Renal cortical epithelial cell (primary cell): ENCODE data around the gene CDKN1C. TPM values are rescaled to one million over a fixed set of nuclear protein-coding genes. Genes with fewer than 3 reads are reported as not detected.

Experiments
- DNase-seq: peaks from one replicate; pipeline ENCODE4 v3.0.0-alpha.2; 2011; ENCODE audit warnings: low read depth
- total RNA-seq: library from RNA; depleted of rRNA; stranded (reverse); fragments of >200 nt; gene quantifications from 2 replicates; pipeline ENCODE4 v1.2.3, GENCODE V29; 2014

The CDKN1C gene
- total RNA-seq, 1 donor from 2014 or later, result 25.3 TPM

DNA sequence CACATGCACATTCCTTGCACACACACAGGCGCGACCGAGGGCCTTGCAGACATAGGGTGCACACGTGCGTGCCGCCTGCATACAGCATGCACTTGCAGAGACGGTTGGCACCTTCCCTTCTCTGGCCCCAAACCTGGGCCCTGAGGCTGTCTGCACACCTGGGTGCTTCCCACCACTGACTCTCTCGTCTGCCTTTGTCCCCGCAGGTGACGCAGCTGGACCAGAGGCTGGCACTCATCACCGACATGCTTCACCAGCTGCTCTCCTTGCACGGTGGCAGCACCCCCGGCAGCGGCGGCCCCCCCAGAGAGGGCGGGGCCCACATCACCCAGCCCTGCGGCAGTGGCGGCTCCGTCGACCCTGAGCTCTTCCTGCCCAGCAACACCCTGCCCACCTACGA lies 38.0 kb downstream of the CDKN1C start:
- no peak for DNase-seq

DNA sequence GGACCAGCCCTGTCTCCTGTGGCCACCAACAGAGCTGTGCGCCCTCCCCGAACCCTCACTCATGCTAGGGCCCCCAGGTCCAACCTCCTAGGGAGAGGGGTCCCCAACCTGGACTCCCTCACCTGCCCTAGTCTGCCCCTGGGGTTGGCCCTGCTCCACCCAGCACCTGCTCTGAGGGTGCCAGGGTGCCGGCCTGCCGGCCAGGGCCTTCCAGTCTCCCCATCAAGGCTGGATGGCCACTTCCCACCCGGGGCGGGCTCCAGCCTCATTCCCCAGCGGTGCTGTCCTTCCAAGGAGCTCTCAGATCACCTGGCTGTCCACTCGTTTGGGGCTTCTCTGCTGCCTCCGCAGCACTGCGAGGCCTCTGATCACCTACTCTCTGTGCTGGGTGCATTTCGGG lies 39.1 kb downstream of the CDKN1C start:
- no peak for DNase-seq

DNA sequence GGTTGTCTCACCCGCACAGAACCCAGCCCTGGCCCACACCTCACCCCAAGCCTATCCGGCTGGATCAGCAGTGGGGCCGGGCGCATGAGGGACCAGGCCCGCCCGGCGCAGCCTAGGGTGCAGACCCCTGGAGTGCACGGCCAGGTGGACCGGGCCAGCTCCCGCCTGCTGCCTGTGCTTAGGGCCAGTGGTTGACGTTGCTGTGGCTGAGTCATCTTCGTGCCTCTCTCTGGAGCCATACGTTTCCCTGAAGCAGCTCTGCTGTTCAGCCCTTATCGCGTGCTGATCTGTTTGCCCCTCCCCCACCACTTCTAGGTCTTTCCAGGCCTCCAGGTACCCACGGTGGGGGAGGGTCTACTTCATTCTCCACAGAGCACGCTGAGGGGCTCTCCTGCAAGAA lies 39.5 kb downstream of the CDKN1C start:
- no peak for DNase-seq

DNA sequence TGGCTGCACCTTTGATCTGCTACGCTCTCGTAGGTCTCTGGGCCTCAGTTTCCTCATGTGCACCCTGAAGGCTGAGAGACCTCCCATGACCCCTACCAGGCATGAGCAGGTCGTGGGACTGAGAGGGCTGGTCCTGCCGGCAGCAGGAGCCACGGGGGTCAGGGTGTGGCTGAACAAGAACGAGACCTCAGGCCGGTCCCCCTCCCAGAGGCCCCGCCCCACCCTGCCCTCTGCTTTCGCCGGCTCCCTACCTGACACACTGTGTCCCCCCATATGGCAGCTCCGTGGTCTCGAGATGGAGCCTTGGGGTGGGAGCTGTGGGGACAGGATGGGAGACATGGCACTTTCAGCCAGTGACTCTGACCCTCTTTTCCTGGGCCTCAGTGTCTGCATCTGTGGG lies 40.6 kb downstream of the CDKN1C start:
- DNase-seq, result no peak

DNA sequence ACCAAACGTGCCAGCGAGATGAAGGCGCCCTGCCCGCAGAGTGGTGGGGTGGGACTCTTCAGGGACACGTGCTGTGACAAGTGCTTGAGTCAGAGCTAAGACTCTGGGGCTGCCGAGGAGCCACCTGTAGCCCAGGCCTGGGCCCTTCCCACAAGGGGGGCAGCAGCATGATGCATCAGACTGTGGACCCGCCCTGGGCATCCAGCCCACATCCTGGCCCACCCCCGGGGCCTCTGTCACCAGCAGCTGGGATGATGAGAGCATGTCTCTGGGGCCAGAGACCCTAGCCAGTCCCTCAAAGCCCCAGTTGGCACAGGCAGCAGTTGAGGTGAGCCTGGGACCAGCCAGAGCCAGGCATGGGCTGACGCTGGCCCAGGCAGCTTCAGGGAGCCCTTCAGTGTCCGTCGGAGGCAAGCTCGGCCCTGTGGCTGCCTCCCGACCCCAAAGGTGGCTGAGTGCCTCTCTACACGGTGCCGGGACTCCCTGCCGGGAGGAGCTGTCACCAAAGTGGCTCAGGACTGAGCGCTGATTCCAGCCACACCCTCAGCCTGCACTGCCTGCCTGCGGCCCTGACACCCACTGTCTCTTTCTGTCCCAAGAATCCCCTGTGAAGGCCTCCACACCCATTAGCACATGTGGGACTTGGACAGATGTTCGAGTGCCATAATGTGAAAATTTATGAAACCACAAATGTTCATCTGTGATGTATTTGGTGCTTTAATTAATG lies 41.3 kb downstream of the CDKN1C start:
- DNase-seq, result no peak

DNA sequence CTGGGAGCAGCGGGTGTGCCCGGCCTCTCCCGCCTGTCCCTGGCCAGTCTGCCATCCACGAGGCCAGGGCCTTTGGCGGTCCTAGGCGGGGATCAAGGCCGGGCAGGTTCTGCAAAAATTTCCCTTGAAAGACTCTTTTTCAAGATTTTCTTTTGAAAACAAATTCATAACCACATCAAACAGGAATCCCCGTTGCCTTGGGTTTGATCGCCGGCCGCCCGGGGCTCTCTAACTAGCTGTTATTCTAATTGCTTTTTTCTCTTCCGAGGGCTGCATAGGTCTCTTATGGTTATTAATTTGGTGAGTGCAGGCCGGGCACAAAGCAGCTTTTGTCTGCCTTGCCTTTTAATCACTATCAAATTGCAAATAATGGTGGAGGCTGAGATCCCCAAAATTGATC lies 42.0 kb downstream of the CDKN1C start:
- DNase-seq, result no peak

DNA sequence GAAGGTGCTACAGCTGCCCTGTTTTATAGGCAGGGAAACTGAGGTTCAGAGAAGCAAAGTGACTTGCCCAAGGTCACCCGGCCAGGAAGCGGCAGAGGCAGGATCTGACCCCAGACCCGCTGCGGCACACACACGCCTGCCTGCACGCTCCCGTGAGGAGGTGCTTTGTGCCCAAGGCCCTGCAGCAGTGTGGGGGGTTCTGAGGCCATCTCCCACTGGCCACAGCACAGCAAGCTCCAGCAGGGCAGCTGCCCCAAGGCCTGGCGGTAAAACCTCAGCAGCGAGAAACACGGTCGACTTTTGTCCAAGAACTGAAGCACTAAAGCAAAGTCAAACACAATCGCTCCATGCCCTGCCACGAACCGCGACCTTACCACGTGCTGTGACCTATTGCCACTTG lies 42.7 kb downstream of the CDKN1C start:
- no peak for DNase-seq

DNA sequence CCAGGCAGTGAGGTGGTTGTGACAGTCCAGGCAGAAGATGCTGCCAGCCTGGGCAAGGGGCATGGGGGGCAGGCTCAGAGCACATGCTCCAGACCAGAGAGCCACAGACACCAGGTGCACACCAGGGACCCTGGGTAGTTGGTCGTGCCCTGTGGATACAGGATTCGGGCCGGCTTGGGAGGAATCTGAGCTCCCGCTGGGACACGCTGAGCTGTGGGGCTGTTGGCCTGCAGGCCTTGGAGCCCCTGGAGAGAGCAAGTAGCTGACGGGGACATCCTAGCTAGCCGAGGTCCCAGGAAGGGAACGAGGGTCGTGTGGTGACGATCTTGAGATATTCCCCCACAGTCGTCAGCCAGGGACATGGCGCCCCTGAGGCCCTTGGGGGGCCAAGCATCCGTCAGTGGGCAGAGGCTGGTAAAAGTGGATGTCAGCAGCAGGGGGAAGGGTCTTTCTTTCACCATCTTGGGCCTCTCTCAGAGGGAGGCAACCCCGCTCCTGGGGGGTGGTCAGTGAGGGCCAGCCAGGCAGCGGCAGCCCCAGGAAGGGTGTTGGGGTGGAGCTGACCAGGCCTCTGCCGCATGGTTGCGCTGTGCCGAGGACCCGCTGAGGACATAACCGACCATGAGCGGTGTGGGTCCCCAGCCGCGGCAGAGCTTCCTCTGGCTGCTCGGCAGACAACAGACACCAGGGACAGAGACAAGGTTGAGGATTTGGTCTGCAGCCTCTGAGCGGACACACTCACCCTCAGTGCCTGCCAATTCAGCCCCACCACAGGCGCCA lies 44.0 kb downstream of the CDKN1C start:
- no peak for DNase-seq

DNA sequence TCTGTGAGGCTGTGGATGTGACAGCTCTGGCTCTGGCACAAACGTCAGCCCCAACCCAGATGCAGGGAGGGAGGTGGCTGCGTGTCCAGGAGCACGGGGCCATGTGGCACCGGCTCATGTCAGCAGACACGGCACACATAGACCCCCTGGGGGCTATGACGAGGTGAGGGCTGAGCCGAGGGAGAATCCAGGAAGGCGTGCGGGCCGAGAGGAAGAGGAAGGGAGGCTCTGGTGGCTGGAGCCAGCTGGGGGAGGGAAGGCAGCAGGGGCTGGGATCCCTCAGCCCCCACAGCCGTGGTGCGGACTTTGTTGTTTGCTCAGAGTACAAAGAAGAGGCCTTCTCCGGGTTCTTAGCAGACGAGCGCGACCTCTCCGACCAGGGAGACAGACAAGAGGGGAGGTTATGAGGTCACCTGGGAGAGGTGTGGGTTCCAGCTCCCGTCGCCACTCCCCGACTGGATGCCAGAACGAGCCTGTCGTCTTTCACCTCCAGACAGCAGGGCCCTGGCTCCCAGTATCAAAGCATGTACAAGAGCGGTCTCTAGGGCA lies 46.1 kb downstream of the CDKN1C start:
- DNase-seq, result no peak

DNA sequence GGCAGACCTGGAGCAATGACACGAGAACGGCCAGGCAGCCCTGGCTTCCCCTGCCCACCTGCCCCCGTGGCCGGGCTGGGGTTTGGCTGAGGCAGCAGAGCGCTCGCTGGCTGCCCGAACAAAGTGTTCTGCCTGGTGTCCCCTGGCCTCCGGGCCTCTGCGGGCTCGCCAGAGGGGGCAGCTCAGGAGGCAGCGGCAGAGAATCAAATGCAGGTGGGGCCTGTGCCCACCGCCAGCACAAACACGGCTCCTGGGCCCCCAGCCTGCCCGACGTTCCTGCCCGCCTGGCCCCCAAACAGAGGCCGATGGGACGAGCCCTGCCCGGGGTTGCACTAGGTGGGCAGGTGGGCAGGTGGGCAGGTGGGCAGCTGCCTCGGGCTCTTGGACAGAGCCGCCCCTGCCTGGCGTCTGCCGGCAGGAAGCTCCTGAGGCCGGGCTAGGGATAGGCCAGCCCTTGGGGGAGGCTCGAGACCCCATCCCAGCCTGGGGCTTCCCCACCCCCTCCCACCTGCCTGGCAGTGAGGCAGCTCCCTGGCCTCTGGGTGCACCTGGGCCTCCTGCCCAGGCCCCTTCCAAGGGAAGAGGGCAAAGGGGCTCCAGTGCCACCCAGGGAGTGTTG lies 46.8 kb downstream of the CDKN1C start:
- no peak for DNase-seq

DNA sequence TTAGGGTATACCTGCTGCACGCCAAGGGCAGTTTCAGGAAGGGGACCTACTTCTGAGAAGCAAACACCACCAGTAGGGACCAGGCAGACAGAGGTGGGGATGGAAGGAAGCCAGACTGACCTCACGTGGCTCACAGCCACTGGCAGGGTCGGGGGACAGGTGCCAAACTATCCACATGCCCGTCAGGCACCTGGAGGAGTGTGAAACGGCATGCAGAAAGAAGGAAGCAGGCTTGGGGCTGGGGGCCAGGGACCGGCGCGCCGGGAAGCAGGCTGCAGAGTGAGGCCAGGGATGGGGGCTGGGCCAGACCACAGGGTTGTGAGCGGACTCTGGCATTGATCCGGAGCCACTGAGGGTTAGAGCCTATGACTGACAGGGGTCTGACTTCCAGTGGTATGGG lies 47.5 kb downstream of the CDKN1C start:
- DNase-seq, result no peak

DNA sequence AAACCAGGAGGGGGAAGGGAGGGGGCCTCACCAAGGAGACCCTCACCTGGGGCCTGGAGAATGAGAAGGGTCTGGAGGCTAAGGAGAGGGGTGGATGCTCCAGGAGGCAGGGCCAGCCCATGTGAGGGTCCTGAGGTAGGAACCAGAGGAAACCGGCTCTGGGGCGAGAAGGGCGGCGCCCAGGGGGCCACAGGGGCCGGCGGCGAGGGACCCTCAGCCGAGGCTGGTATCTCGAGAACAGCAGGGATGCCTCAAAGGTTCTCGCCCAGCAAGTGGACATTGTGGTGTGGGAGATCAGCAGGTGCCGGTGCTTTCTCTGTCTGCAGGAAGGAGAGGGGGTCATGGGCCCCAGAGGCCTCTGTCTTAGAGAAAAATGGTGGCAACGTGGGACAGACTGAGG lies 47.9 kb downstream of the CDKN1C start:
- no peak for DNase-seq

DNA sequence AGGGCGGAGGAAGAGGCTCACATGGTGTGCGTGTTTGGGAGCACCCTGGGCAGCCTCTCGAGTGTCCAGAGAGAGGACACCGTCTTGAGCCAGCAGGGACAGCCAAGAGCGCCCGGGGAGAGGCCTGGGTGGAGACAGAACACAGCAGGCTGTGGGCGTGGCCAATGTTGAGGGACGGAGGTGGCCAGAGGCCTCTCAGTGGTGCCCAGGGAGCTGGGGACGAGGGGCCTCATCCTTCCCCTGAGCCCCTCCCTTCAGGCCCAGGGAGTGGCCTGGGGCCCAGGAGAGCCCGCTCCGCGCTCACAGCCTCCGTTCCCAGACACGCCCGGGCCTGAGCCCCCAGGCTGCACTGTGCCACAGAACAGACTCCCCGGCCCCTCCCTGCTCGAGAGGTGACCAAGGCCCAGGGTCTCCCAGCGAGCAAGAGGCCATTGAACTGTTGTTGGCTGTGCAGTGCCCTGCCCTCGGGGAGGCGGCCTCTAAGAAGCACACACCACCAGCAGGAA lies 48.4 kb downstream of the CDKN1C start:
- no peak for DNase-seq

DNA sequence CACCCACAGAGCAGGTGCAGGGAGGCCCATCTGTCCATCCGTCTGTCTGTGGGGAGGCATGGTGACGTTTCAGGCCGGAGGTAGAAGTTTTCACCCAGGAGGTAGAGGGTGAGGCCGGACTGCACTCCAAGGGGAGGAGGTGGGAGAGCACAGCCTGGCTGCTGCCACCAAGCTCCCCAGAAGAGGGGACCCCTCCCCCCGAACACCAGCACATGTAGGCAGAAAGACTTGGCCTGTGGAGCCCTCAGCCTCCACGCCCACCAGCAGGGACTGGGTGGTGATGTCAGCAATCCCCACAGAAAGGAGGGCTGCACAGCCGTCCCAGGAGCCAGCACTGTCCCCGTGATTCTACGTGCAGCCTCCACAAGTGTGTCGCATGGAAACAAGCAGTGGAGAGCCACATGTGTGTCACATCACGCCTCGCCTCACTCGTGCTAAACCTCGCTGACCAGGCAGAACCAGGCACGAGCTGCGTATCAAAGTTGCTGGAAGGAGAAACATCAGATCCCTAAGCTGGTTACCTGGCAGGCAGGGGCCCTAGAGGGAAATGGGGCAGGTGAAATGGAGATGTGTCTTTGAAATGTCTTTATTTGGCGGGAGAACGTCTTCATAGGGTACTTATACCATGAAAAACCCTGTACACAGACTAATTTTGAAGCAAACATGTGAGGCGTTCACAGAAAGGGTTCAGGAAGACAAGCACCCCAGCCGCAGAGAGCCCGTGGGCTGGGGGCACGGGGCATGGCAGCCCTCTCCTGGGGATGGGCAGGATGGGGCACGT lies 49.1 kb downstream of the CDKN1C start:
- DNase-seq, result no peak

DNA sequence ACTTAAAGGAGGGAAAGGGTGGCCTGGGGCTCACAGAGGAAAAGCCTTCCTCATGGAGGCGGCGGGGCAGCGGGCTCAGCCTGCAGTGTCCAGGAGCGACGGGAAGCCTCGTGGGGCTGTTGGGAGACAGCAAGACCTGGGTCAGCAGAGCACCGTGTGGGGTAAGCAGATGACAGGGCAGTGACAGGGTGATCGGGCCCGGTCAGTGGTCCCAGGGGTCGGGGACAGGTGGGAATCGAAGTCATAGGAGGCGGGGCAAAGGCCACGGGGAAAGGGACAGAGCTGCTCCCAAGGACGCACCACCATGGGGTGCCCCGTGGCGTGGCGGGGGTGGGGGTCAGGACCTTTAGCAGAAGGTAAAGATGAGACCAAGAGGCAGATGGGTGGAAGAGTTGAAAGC lies 49.8 kb downstream of the CDKN1C start:
- no peak for DNase-seq

DNA sequence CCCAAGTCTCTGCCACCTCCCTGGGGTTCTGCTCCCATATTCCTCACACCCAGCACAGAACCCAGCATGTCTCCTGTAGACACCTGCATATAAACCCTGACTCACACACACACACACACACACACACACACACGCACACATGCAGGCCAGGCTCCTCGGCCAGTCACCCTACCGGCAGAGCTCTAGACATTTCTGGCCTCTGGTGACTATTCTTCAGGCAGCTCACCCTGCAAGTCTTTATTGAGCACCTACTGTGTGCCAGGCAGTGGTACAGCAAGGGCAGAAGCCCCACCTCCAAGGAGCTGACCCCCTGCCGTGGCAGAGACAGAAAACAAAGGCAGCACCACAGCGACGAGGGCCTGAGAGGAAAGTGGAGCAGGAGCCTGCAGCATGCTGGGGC lies 50.3 kb downstream of the CDKN1C start:
- no peak for DNase-seq

DNA sequence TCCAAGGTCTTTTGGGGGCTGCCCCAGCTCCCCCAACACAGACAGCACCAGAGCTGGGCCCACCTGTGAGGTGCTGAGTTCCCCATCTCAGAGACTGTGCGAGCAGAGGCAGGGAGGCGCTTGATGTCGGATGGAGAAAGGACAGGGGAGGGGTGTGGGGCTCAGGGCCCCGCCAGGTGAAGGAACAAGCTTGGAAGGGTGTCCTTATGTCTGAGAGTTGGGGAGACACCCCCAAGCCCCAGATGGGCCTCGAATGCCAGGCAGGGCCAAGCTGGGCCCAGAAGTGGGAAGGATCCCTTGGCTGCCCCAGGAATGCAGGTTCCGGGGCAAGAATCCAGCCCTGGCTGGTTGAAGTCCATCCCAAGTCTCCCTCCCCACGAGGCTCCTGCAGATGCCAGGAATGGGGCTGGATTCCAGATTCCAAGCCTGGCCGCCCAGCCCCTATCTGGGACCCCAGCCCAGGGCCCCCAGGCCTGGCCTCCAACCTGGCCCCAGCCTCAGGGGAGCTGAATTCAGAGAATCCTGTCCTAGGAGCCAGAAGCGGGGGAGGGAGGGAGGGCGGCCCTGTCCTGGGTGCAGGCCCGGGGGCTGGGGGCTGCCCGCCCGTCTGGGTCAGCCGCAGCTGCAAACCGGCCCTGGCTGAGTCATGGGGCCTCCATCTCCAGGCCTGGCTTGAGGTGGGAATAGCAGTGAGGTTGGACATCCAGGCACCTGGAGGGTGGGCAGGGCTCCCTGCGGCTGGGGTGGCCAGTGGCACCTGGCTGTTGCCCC lies 50.9 kb downstream of the CDKN1C start:
- DNase-seq, result no peak

DNA sequence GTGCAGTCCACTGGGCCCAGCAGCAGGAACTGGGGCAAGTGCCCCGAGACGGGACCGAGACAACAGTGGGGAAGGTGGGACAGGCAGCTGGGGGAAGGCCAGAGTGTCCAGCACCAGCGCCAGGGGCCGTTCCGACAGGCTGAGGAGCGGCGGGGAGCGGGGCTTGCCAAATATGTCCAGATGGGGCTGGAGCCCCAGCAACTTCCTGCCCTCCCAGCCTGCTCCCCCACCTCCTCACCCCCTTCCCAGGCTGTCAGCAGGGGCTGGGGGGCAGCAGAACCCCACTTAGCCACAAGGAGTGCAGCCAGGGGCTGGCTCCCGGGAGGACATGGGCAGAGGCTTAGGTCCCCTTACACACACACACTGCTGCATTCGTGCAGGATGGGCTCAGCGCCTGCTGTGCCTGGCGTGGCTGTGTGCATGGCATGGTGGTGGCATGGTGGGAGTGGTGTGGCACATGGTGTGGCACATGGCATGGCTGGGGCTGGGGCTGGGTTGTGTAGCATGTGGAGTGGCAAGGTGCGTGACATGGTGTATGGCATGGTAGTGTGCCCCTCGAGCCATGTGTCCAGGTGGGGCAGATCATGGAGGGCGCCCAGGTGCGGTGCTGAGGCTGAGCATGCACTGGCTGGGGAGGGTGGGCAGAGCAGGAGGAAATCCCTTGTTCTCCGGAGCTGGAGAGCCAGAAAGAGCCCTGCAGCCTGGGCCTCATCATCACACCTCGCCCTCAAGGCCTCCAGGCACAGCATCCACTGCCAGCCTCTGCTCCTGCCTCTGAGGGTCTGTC lies 51.7 kb downstream of the CDKN1C start:
- no peak for DNase-seq
